H1 (cell line): ENCODE measurements around the gene CTSL. TPM values are rescaled to one million over a fixed set of nuclear protein-coding genes. Genes with fewer than 3 reads are reported as not detected.

Source experiments
- EP300 ChIP-seq, 2 experiments: IDR thresholded peaks; 1 replicate in 1 of 2; 2 replicates in 1 of 2; pipeline ENCODE4 v1.6.1; 2011 to 2012; ENCODE audit warnings: low read depth in 2 of 2, low read length in 2 of 2, mild to moderate bottlenecking in 2 of 2, borderline replicate concordance in 1 of 2, inconsistent platforms in 1 of 2, moderate library complexity in 1 of 2
- EZH2 ChIP-seq: fragments of 200-600 bp; sonication (generic); IDR thresholded peaks from 2 replicates; pipeline ENCODE4 v1.7.1; 2012; ENCODE audit warnings: low read depth, mild to moderate bottlenecking, moderate library complexity, low read length, inconsistent platforms; ENCODE audit not compliant: severe bottlenecking
- GTF2F1 ChIP-seq: IDR thresholded peaks from 2 replicates; pipeline ENCODE4 v1.6.1; 2012; ENCODE audit warnings: low read depth, low read length, improper control_type of control experiment, borderline replicate concordance
- PHF8 ChIP-seq: fragments of 200-600 bp; sonication (generic); conservative IDR thresholded peaks from 2 replicates; pipeline ENCODE4 v1.7.1; 2012; ENCODE audit warnings: low read depth, mild to moderate bottlenecking, inconsistent platforms, low read length, moderate library complexity
- POU5F1 ChIP-seq: IDR thresholded peaks from 2 replicates; pipeline ENCODE4 v1.6.1; 2011; ENCODE audit warnings: low read depth, mild to moderate bottlenecking, low read length, moderate library complexity
- TBP ChIP-seq: IDR thresholded peaks from 2 replicates; pipeline ENCODE4 v1.6.1; 2011; ENCODE audit warnings: low read depth, low read length, improper control_type of control experiment
- TEAD4 ChIP-seq: IDR thresholded peaks from 2 replicates; pipeline ENCODE4 v1.6.1; 2012; ENCODE audit warnings: low read depth, low read length, inconsistent platforms, mixed read lengths
- polyA plus RNA-seq, 7 experiments: library from polyadenylated mRNA; depleted of rRNA in 3 of 7; stranded (reverse) in 5 of 7; unstranded in 2 of 7; fragments of >200 nt in 5 of 7; fragments of 200-250 nt in 2 of 7; gene quantifications; 1 replicate in 5 of 7; 2 replicates in 1 of 7; 4 replicates in 1 of 7; pipeline versions ENCODE4 v1.2.1 to v1.2.3, GENCODE V29; 2011 to 2013; ENCODE audit warnings: missing spikeins in 2 of 7, mixed read lengths in 2 of 7
- total RNA-seq: library from RNA; stranded (reverse); fragmentation: NEBNext Ultra II Directional; extraction: Animal tissue kit (Norgen Biotek cat#: 25700); gene quantifications from 2 replicates; pipeline ENCODE4 v1.2.1, GENCODE V29; 2021
- TF ChIP-seq, protein P1 (sequence below): fragments of 300-600 bp; sonication (generic); IDR thresholded peaks from 2 replicates; pipeline ENCODE4 v1.7.1; 2012; ENCODE audit warnings: low read length, moderate library complexity, mild to moderate bottlenecking, inconsistent platforms; ENCODE audit not compliant: insufficient replicate concordance
- TF ChIP-seq, protein P2 (sequence below): IDR thresholded peaks from 2 replicates; pipeline ENCODE4 v1.6.1; 2012; ENCODE audit warnings: inconsistent platforms

The CTSL gene
- total and polyA plus RNA-seq, 2 of the 8 experiments (the other 6 are each of a cell fraction or from before 2014, with no cell fraction given) = 34.2 to 38.2 TPM

DNA sequence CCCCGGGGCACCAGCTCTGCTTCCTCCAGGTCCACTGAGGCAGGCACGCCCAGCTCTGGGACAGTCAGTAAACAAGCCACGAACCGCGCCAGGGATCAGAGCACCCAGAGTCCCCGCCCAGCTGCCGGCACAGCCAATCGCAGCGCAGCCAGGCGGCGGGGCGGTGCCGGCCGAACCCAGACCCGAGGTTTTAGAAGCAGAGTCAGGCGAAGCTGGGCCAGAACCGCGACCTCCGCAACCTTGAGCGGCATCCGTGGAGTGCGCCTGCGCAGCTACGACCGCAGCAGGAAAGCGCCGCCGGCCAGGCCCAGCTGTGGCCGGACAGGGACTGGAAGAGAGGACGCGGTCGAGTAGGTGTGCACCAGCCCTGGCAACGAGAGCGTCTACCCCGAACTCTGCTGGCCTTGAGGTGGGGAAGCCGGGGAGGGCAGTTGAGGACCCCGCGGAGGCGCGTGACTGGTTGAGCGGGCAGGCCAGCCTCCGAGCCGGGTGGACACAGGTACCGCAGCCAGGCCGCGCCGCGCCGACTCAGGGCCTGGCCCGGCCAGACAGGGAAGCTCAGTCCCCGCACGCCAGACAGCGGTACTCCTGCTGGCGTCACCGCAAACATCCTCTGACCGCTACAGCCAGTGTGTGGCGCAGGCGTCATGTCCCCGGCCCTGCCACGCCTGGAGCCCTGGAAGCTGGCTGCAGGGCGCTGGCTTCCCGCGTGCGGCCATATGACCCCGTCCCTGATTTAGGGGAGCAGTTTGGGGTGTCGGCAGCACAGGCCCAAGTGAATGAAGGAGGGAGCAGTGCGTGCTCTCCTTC is at the start of gene CTSL (continued):
- TF ChIP-seq, protein P1, sequence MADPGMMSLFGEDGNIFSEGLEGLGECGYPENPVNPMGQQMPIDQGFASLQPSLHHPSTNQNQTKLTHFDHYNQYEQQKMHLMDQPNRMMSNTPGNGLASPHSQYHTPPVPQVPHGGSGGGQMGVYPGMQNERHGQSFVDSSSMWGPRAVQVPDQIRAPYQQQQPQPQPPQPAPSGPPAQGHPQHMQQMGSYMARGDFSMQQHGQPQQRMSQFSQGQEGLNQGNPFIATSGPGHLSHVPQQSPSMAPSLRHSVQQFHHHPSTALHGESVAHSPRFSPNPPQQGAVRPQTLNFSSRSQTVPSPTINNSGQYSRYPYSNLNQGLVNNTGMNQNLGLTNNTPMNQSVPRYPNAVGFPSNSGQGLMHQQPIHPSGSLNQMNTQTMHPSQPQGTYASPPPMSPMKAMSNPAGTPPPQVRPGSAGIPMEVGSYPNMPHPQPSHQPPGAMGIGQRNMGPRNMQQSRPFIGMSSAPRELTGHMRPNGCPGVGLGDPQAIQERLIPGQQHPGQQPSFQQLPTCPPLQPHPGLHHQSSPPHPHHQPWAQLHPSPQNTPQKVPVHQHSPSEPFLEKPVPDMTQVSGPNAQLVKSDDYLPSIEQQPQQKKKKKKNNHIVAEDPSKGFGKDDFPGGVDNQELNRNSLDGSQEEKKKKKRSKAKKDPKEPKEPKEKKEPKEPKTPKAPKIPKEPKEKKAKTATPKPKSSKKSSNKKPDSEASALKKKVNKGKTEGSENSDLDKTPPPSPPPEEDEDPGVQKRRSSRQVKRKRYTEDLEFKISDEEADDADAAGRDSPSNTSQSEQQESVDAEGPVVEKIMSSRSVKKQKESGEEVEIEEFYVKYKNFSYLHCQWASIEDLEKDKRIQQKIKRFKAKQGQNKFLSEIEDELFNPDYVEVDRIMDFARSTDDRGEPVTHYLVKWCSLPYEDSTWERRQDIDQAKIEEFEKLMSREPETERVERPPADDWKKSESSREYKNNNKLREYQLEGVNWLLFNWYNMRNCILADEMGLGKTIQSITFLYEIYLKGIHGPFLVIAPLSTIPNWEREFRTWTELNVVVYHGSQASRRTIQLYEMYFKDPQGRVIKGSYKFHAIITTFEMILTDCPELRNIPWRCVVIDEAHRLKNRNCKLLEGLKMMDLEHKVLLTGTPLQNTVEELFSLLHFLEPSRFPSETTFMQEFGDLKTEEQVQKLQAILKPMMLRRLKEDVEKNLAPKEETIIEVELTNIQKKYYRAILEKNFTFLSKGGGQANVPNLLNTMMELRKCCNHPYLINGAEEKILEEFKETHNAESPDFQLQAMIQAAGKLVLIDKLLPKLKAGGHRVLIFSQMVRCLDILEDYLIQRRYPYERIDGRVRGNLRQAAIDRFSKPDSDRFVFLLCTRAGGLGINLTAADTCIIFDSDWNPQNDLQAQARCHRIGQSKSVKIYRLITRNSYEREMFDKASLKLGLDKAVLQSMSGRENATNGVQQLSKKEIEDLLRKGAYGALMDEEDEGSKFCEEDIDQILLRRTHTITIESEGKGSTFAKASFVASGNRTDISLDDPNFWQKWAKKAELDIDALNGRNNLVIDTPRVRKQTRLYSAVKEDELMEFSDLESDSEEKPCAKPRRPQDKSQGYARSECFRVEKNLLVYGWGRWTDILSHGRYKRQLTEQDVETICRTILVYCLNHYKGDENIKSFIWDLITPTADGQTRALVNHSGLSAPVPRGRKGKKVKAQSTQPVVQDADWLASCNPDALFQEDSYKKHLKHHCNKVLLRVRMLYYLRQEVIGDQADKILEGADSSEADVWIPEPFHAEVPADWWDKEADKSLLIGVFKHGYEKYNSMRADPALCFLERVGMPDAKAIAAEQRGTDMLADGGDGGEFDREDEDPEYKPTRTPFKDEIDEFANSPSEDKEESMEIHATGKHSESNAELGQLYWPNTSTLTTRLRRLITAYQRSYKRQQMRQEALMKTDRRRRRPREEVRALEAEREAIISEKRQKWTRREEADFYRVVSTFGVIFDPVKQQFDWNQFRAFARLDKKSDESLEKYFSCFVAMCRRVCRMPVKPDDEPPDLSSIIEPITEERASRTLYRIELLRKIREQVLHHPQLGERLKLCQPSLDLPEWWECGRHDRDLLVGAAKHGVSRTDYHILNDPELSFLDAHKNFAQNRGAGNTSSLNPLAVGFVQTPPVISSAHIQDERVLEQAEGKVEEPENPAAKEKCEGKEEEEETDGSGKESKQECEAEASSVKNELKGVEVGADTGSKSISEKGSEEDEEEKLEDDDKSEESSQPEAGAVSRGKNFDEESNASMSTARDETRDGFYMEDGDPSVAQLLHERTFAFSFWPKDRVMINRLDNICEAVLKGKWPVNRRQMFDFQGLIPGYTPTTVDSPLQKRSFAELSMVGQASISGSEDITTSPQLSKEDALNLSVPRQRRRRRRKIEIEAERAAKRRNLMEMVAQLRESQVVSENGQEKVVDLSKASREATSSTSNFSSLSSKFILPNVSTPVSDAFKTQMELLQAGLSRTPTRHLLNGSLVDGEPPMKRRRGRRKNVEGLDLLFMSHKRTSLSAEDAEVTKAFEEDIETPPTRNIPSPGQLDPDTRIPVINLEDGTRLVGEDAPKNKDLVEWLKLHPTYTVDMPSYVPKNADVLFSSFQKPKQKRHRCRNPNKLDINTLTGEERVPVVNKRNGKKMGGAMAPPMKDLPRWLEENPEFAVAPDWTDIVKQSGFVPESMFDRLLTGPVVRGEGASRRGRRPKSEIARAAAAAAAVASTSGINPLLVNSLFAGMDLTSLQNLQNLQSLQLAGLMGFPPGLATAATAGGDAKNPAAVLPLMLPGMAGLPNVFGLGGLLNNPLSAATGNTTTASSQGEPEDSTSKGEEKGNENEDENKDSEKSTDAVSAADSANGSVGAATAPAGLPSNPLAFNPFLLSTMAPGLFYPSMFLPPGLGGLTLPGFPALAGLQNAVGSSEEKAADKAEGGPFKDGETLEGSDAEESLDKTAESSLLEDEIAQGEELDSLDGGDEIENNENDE = no peak
- TF ChIP-seq, protein P2, sequence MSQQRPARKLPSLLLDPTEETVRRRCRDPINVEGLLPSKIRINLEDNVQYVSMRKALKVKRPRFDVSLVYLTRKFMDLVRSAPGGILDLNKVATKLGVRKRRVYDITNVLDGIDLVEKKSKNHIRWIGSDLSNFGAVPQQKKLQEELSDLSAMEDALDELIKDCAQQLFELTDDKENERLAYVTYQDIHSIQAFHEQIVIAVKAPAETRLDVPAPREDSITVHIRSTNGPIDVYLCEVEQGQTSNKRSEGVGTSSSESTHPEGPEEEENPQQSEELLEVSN = peak; percentile 86
- TF ChIP-seq TEAD4 = no peak
- no peak for TF ChIP-seq POU5F1
- TF ChIP-seq EZH2 = no peak
- TF ChIP-seq PHF8 = peak; percentile 61; the same call in 1 of the 2 replicates
- no peak for TF ChIP-seq GTF2F1
- peak; percentile 78 for TF ChIP-seq TBP
- TF ChIP-seq EP300 (IDR thresholded peaks at IDR 0.05; ENCODE audit: borderline replicate concordance in 1 of 2, low read depth in 2 of 2, low read length in 2 of 2) = no peak
